H9 (cell line): ENCODE data around the gene ADTRP. TPM values are rescaled to one million over a fixed set of nuclear protein-coding genes. Genes with fewer than 3 reads are reported as not detected.

Experiments used
- DNase-seq: peaks from one replicate; pipeline ENCODE4 v3.0.0-alpha.2; 2017
- H2AFZ ChIP-seq: one replicate; pipeline ENCODE4 v1.6.1; 2013; ENCODE audit warnings: mild to moderate bottlenecking, low read length, control low read depth, moderate library complexity
- H2AK5ac ChIP-seq: 2 replicates; pipeline ENCODE4 v1.6.1; 2013; ENCODE audit warnings: low read length, control low read depth, mixed read lengths; ENCODE audit not compliant: insufficient read length
- H2BK120ac ChIP-seq: one replicate; pipeline ENCODE4 v1.6.1; 2013; ENCODE audit warnings: low read depth, mild to moderate bottlenecking, low read length, control low read depth, inconsistent platforms; ENCODE audit not compliant: poor library complexity, severe bottlenecking
- H2BK12ac ChIP-seq: 2 replicates; pipeline ENCODE4 v1.6.1; 2013; ENCODE audit warnings: low read length, control low read depth, mixed read lengths, low read depth; ENCODE audit not compliant: insufficient read length
- H2BK15ac ChIP-seq: 2 replicates; pipeline ENCODE4 v1.6.1; 2013; ENCODE audit warnings: low read depth, low read length, control low read depth
- H2BK20ac ChIP-seq: one replicate; pipeline ENCODE4 v1.6.1; 2013; ENCODE audit warnings: low read depth, mild to moderate bottlenecking, low read length, control low read depth, inconsistent platforms; ENCODE audit not compliant: poor library complexity, severe bottlenecking
- H2BK5ac ChIP-seq: 2 replicates; pipeline ENCODE4 v1.6.1; 2013; ENCODE audit warnings: low read length, control low read depth, mixed read lengths; ENCODE audit not compliant: insufficient read length
- H3K14ac ChIP-seq: 2 replicates; pipeline ENCODE4 v1.6.1; 2013; ENCODE audit warnings: low read length, control low read depth; ENCODE audit not compliant: insufficient read depth
- H3K18ac ChIP-seq: 2 replicates; pipeline ENCODE4 v1.6.1; 2013; ENCODE audit warnings: low read depth, mild to moderate bottlenecking, mixed read lengths, low read length, control low read depth; ENCODE audit not compliant: insufficient read length
- H3K23ac ChIP-seq: 2 replicates; pipeline ENCODE4 v1.6.1; 2013; ENCODE audit warnings: low read length, control low read depth, mixed read lengths, low read depth; ENCODE audit not compliant: insufficient read length
- H3K23me2 ChIP-seq: 2 replicates; pipeline ENCODE4 v1.6.1; 2013; ENCODE audit warnings: low read depth, mild to moderate bottlenecking, mixed read lengths, low read length, control low read depth; ENCODE audit not compliant: insufficient read length, poor library complexity, severe bottlenecking
- H3K27ac ChIP-seq: 2 replicates; pipeline ENCODE4 v1.5.1; 2013; ENCODE audit warnings: low read length, control low read depth, mixed read lengths, low read depth; ENCODE audit not compliant: insufficient read length
- H3K27me3 ChIP-seq: 2 replicates; pipeline ENCODE4 v1.6.1; 2013; ENCODE audit warnings: low read length, control low read depth, inconsistent platforms; ENCODE audit not compliant: insufficient read depth
- H3K4ac ChIP-seq: 2 replicates; pipeline ENCODE4 v1.6.1; 2013; ENCODE audit warnings: low read depth, mild to moderate bottlenecking, control low read depth, inconsistent platforms, low read length, moderate library complexity
- H3K4me1 ChIP-seq: 2 replicates; pipeline ENCODE4 v1.6.1; 2013; ENCODE audit warnings: low read length, control low read depth, inconsistent platforms; ENCODE audit not compliant: insufficient read depth
- H3K4me2 ChIP-seq: 2 replicates; pipeline ENCODE4 v1.6.1; 2013; ENCODE audit warnings: low read length, control low read depth, mixed read lengths; ENCODE audit not compliant: insufficient read length, insufficient read depth
- H3K56ac ChIP-seq: 2 replicates; pipeline ENCODE4 v1.6.1; 2013; ENCODE audit warnings: low read depth, mild to moderate bottlenecking, mixed read lengths, low read length, control low read depth; ENCODE audit not compliant: insufficient read length
- H3K79me1 ChIP-seq: 2 replicates; pipeline ENCODE4 v1.6.1; 2013; ENCODE audit warnings: low read depth, mild to moderate bottlenecking, moderate library complexity, low read length, control low read depth, inconsistent platforms; ENCODE audit not compliant: insufficient read depth, poor library complexity, severe bottlenecking
- H3K79me2 ChIP-seq: 2 replicates; pipeline ENCODE4 v1.6.1; 2013; ENCODE audit warnings: low read length, control low read depth, inconsistent platforms; ENCODE audit not compliant: insufficient read depth
- H3K9ac ChIP-seq: 2 replicates; pipeline ENCODE4 v1.6.1; 2013; ENCODE audit warnings: low read length, control low read depth, mixed read lengths; ENCODE audit not compliant: insufficient read length; ENCODE audit errors: extremely low read depth
- H3K9me3 ChIP-seq: one replicate; pipeline ENCODE4 v1.6.1; 2013; ENCODE audit warnings: low read depth, low read length, inconsistent platforms; ENCODE audit not compliant: control insufficient read depth
- H3T11ph ChIP-seq: one replicate; pipeline ENCODE4 v1.6.1; 2013; ENCODE audit warnings: mild to moderate bottlenecking, low read length, control low read depth, inconsistent platforms
- H4K20me1 ChIP-seq: one replicate; pipeline ENCODE4 v1.6.1; 2013; ENCODE audit not compliant: control insufficient read depth, insufficient read length, insufficient read depth
- H4K5ac ChIP-seq: 2 replicates; pipeline ENCODE4 v1.6.1; 2013; ENCODE audit warnings: low read depth, mild to moderate bottlenecking, mixed read lengths, low read length, control low read depth; ENCODE audit not compliant: insufficient read length
- H4K8ac ChIP-seq: replicated peaks from 2 replicates; pipeline ENCODE4 v1.6.1; 2013; ENCODE audit warnings: low read length, control low read depth, mixed read lengths, low read depth; ENCODE audit not compliant: insufficient read length
- H4K91ac ChIP-seq: 2 replicates; pipeline ENCODE4 v1.6.1; 2013; ENCODE audit warnings: low read depth, mild to moderate bottlenecking, moderate library complexity, mixed read lengths, low read length, control low read depth; ENCODE audit not compliant: insufficient read length
- H3K27ac Mint-ChIP-seq, 3 experiments: 2 replicates in 2 of 3; 3 replicates in 1 of 3; pipeline ENCODE4 v1.8.0; 2020 to 2021; ENCODE audit warnings: mixed read lengths in 3 of 3, mild to moderate bottlenecking in 1 of 3, moderate library complexity in 1 of 3
- H3K27me3 Mint-ChIP-seq: 2 replicates; pipeline ENCODE4 v1.8.0; 2021; ENCODE audit warnings: low read depth, mild to moderate bottlenecking, moderate library complexity, mixed read lengths
- H3K36me3 Mint-ChIP-seq, 3 experiments: 2 replicates in 2 of 3; 3 replicates in 1 of 3; pipeline ENCODE4 v1.8.0; 2020 to 2021; ENCODE audit warnings: low read depth in 3 of 3, mixed read lengths in 3 of 3; ENCODE audit not compliant: insufficient read depth in 1 of 3
- H3K4me1 Mint-ChIP-seq, 2 experiments: 2 replicates each; pipeline ENCODE4 v1.8.0; 2020; ENCODE audit warnings: mixed read lengths in 2 of 2
- H3K4me3 Mint-ChIP-seq, 2 experiments: 2 replicates in 1 of 2; 3 replicates in 1 of 2; pipeline ENCODE4 v1.8.0; 2020 to 2021; ENCODE audit warnings: mild to moderate bottlenecking in 2 of 2, mixed read lengths in 2 of 2, moderate library complexity in 1 of 2
- H3K9me3 Mint-ChIP-seq, 2 experiments: 2 replicates in 1 of 2; 3 replicates in 1 of 2; pipeline ENCODE4 v1.8.0; 2020; ENCODE audit warnings: mild to moderate bottlenecking in 2 of 2, mixed read lengths in 2 of 2, moderate library complexity in 1 of 2
- WGBS: extraction: QIAGEN DNeasy Blood & Tissue Kit; methylation state at CpG from one replicate; pipeline ENCODE4 v1.1.7; 2013; ENCODE audit warnings: missing lambda C conversion rate, low lambda C conversion rate, mixed read lengths; ENCODE audit not compliant: insufficient read length; ENCODE audit errors: extremely low coverage; 5-methylcytosine and 5-hydroxymethylcytosine counted together
- total RNA-seq: library from RNA; stranded (reverse); gene quantifications from 2 replicates; pipeline ENCODE4 v1.2.1, GENCODE V29; 2021
- TF ChIP-seq, protein P1 (sequence below): fragments of 200-600 bp; sonication (generic); conservative IDR thresholded peaks from 3 replicates; pipeline ENCODE4 v1.8.0; 2021; ENCODE audit warnings: antibody characterized with exemption, mild to moderate bottlenecking

The ADTRP gene
- total RNA-seq, 1 experiment from 2014 or later, result not detected

- Histone ChIP-seq H3K4me1 (no peaks in the 10 kb centered on the region), H4K20me1 (no peaks in the 10 kb centered on the region), H3K23me2 (no peaks in the 10 kb centered on the region), H2AFZ (no peak overlapping the region), H3K27me3 (no peaks in the 10 kb centered on the region), H3K79me1 (no peaks in the 10 kb centered on the region), H2BK15ac (no peak overlapping the region), H3K56ac (no peak overlapping the region), H3K4ac (no peak overlapping the region), H2AK5ac (no peak overlapping the region), H4K8ac (no peak overlapping the region), H3K14ac (no peak overlapping the region), H2BK120ac (no peak overlapping the region), H2BK20ac (no peak overlapping the region), H3K79me2 (no peaks in the 10 kb centered on the region), H3T11ph (no peak overlapping the region), H3K18ac (no peak overlapping the region), H2BK5ac (no peak overlapping the region), H4K5ac (no peak overlapping the region), H3K27ac (no peak overlapping the region), H2BK12ac (no peak overlapping the region), H3K4me2 (no peak overlapping the region), H4K91ac (no peak overlapping the region), H3K9ac (no peak overlapping the region), H3K9me3 (no peaks in the 10 kb centered on the region), H3K23ac (no peak overlapping the region)
- no peak for DNase-seq
- peaks cover 6 to 15% of the 10 kb centered on the region in 2 experiments for H3K4me1 Mint-ChIP-seq
- no peaks in the 10 kb centered on the region for H3K27me3 Mint-ChIP-seq
- peaks cover 0 to 3% of the 10 kb centered on the region in 2 experiments; a peak in 2 of 5 replicates for H3K9me3 Mint-ChIP-seq
- no peak overlapping the region for H3K27ac Mint-ChIP-seq
- no peak overlapping the region for H3K4me3 Mint-ChIP-seq
- TF ChIP-seq, protein P1, sequence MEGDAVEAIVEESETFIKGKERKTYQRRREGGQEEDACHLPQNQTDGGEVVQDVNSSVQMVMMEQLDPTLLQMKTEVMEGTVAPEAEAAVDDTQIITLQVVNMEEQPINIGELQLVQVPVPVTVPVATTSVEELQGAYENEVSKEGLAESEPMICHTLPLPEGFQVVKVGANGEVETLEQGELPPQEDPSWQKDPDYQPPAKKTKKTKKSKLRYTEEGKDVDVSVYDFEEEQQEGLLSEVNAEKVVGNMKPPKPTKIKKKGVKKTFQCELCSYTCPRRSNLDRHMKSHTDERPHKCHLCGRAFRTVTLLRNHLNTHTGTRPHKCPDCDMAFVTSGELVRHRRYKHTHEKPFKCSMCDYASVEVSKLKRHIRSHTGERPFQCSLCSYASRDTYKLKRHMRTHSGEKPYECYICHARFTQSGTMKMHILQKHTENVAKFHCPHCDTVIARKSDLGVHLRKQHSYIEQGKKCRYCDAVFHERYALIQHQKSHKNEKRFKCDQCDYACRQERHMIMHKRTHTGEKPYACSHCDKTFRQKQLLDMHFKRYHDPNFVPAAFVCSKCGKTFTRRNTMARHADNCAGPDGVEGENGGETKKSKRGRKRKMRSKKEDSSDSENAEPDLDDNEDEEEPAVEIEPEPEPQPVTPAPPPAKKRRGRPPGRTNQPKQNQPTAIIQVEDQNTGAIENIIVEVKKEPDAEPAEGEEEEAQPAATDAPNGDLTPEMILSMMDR, result no peak
- WGBS, result no CpG with 5 or more reads among the region's 2 CpGs
- H3K36me3 Mint-ChIP-seq, result peaks cover 0 to 4% (median 2%) of the 10 kb centered on the region in 3 experiments; a peak in 1 of 7 replicates
These were observed 22.3 kb downstream of the ADTRP start for GRCh38 chr6:11756292-11756691.
